ENCODE results near the gene POLR2F. TPM values are rescaled to one million over a fixed set of nuclear protein-coding genes. Genes with fewer than 3 reads are reported as not detected.

Gene POLR2F
- total and polyA plus RNA-seq, 7 donors, result 69.2 to 280 (median 95.9) TPM

GRCh38 chr22:38007330-38007902, 53.9 kb downstream of the POLR2F start:
- no peak overlapping the region for H3K4me3 ChIP-seq
- no peaks in the 10 kb centered on the region for H3K36me3 ChIP-seq (ENCODE audit: insufficient read depth in 1 of 2, low read depth in 1 of 2)
- H3K4me1 ChIP-seq, result no peaks in the 10 kb centered on the region
- no peaks in the 10 kb centered on the region for H3K9me3 ChIP-seq
- no peaks in the 10 kb centered on the region for H3K27me3 ChIP-seq (ENCODE audit: insufficient read depth in 3 of 3, low read length in 2 of 3)
- intact Hi-C loops (cut with DNase I), result no loop called here
- TF ChIP-seq CTCF (IDR thresholded peaks at IDR 0.05), result no peak
- ATAC-seq (no peak), DNase-seq (no peak)
- 81 to 88% (median 84%) methylated on average over 13 of the region's 13 CpGs for WGBS, 3 donors
- H3K27ac ChIP-seq, result no peak overlapping the region

DNA sequence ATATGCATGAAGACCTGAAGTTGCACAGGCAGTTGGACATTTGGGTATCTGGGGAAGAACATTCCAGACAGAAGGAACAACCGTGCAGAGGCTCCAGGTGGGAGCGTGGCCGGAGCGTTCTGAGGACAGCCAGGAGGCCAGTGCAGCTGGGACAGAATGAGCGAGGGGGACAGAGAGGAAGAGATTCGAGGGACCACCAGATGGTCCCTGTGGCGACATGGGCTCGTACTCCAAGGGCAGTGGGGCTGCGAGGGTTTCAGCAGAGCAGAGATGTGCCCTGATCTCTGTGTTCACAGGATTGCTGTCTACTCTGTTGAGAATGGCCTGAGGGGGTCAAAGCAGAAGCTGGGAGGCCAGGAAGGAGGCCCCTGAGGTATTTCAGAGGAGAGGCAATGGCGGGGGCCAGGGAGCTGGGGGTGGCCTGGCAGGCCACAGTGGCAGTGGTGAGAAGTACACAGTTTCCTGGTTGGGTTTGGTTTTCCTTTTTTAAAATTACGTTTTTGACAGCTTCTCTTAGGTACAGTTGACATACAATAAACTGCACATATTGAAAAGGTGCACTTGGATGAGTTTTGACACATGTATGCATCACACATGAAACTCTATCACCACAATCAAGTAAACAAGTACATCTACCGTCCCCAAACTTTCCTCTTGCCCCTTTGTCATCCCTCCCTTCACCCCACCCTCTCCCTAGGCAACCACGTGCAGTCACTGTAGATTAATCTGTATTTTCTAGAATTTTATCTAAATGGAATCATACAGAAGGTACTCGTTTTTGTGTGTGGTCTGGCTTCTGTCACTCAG, 55.7 kb downstream of the POLR2F start:
- H3K27ac ChIP-seq, result no peak overlapping the region
- no peak overlapping the region for H3K4me3 ChIP-seq
- ATAC-seq, result no peak
- no peak for TF ChIP-seq CTCF (IDR thresholded peaks at IDR 0.05)
- no peak for DNase-seq
- H3K4me1 ChIP-seq, result no peaks in the 10 kb centered on the region
- no peaks in the 10 kb centered on the region for H3K27me3 ChIP-seq (ENCODE audit: insufficient read depth in 3 of 3, low read length in 2 of 3)
- WGBS, 3 donors, result 73 to 78% (median 78%) methylated on average over 14 of the region's 14 CpGs
- intact Hi-C loops (cut with DNase I), result no loop called here
- H3K36me3 ChIP-seq (ENCODE audit: insufficient read depth in 1 of 2, low read depth in 1 of 2), result no peaks in the 10 kb centered on the region
- no peaks in the 10 kb centered on the region for H3K9me3 ChIP-seq

DNA sequence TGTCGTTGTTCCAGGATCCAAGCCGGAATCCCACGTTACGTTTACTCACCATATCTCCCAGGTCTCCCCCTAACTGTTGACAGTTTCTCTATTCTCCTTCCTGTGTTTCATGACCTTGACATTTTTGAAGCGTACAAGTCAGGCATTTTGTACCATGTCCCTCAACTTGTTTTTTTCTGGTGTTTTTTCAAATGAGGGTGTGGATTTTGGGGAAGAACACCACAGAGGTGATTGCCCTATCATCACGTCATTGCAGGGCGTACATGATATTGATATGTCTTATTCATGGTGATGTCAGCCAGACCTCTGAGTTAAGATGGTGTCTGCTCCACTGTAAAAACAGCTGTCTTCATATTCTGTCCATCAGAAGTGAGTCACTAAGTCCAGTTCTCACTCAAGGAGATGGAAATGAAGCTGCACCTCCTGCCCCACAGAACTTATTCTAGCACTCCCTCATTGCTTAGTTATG, 59.1 kb downstream of the POLR2F start:
- intact Hi-C loops (cut with DNase I), result no loop called here
- Histone ChIP-seq H3K36me3 (ENCODE audit: insufficient read depth in 1 of 2, low read depth in 1 of 2) (no peaks in the 10 kb centered on the region), H3K4me3 (no peak overlapping the region), H3K9me3 (no peaks in the 10 kb centered on the region), H3K4me1 (peaks cover 4% of the 10 kb centered on the region), H3K27me3 (ENCODE audit: insufficient read depth in 3 of 3, low read length in 2 of 3) (no peaks in the 10 kb centered on the region), H3K27ac (no peak overlapping the region)
- TF ChIP-seq CTCF (IDR thresholded peaks at IDR 0.05), result no peak
- DNase-seq, result no peak
- ATAC-seq, result no peak
- WGBS, 3 donors, result 83 to 85% (median 84%) methylated on average over 7 of the region's 7 CpGs

- Histone ChIP-seq H3K4me1 (peaks cover 6% of the 10 kb centered on the region), H3K36me3 (ENCODE audit: insufficient read depth in 1 of 2, low read depth in 1 of 2) (no peaks in the 10 kb centered on the region), H3K27me3 (ENCODE audit: insufficient read depth in 3 of 3, low read length in 2 of 3) (no peaks in the 10 kb centered on the region), H3K27ac (no peak overlapping the region), H3K9me3 (no peaks in the 10 kb centered on the region), H3K4me3 (no peak overlapping the region)
- no peak for ATAC-seq
- DNase-seq, result no peak
- no peak for TF ChIP-seq CTCF (IDR thresholded peaks at IDR 0.05)
- intact Hi-C loops (cut with DNase I), result no loop called here
- WGBS, 3 donors, result 98 to 100% (median 100%) methylated on average over 1 of the region's 1 CpG
Measured at GRCh38 chr22:38014083-38014482, 60.6 kb downstream of the POLR2F start.
